HG02943 (cell line): ENCODE data around the gene DAPK1.
"Not testable (repeated sequence)": the region's sequence is repeated elsewhere in the genome, so short reads cannot be mapped to it uniquely, and the experiment has no call there.

Source experiments
- ATAC-seq: cut with Tn5 transposase; IDR thresholded peaks from one replicate; pipeline ENCODE4 v1.9.1; 2021; ENCODE audit warnings: mild to moderate bottlenecking, low read depth, moderate library complexity; ENCODE audit not compliant: unreplicated experiment

DAPK1 gene

DNA sequence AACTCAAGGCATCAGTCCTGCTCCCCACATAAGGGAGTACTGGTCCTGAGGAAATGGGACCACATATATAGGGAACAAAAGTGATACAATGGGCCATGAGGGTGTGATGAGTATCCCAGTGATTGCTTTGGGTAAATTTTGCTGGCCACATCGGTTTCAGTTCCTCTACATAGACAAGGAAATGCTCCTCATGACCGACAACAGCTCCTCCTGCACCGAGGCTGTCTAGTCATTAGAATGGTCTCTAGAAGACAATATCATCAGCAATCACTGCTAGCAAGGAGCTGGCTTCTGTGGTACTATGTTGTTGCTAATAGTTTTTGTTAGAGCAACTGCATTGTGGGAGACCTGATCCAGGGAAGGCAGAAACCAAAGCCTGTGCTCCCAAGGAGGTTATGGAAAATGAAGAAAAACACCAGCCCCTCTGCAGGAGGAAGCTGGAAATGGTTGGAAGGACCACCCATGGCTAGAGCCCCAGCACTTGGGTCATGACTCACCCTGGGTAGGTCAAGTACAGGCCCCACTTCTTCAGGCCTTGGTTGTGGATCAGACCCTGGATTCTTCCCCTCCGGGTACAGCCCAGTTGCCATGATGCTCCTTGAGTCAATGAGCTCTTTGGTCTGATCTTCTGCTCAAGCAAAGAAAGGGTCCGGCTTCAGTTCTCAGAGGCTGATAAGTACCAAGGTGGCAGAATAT, 224.9 kb downstream of the DAPK1 start:
- no peak for ATAC-seq

DNA sequence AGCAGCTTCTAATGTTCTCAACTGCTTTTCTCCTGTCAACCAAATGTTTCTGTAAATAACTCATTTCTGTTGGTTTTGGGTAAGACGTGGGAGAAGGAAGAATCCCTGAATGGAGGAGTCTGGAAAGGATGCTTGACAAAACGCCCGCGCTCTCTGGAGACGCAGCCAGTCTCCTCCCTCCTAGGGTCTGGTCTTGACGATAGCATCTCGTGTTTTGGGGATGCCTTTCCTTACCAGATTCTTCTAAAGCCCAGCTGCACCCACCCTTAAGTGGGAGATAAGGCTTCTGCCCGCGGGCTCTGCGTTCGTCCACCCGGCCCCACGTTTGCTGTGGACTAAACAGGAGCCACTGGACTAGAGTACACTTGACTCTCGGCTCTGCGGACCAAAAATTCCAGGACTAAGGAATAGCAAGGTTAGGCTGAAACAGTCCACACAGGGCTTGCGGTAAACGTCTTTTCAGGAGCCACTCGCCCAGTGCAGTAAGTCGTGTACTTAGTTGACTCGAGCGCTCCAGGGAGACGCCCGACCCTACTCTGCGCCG, 227.8 kb downstream of the DAPK1 start:
- ATAC-seq = no peak

DNA sequence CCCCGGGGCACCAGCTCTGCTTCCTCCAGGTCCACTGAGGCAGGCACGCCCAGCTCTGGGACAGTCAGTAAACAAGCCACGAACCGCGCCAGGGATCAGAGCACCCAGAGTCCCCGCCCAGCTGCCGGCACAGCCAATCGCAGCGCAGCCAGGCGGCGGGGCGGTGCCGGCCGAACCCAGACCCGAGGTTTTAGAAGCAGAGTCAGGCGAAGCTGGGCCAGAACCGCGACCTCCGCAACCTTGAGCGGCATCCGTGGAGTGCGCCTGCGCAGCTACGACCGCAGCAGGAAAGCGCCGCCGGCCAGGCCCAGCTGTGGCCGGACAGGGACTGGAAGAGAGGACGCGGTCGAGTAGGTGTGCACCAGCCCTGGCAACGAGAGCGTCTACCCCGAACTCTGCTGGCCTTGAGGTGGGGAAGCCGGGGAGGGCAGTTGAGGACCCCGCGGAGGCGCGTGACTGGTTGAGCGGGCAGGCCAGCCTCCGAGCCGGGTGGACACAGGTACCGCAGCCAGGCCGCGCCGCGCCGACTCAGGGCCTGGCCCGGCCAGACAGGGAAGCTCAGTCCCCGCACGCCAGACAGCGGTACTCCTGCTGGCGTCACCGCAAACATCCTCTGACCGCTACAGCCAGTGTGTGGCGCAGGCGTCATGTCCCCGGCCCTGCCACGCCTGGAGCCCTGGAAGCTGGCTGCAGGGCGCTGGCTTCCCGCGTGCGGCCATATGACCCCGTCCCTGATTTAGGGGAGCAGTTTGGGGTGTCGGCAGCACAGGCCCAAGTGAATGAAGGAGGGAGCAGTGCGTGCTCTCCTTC, 228.4 kb downstream of the DAPK1 start, which contains the start of gene CTSL:
Gene CTSL, plus strand, starts transcription at position 220 of the 810 bp plus-strand sequence. CDS start 1,485 bp downstream, outside the sequence.
- ATAC-seq = no peak

DNA sequence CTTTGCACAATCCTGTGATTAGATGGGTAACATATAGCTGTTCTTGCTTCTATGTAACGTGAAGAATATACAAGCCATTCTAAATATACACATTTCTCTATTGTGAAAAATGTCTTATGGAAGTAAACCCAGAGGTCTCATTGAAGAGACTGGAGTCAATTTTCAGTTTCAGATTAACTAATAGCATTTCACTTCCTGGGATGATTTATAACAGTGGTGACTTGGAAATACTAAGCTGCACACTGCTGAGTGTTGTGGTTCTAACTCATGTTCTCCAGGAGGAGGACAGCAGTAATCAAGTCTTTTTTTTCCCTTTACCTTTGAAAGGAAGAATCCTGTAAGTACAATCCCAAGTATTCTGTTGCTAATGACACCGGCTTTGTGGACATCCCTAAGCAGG, 231.6 kb downstream of the DAPK1 start:
- no peak for ATAC-seq

DNA sequence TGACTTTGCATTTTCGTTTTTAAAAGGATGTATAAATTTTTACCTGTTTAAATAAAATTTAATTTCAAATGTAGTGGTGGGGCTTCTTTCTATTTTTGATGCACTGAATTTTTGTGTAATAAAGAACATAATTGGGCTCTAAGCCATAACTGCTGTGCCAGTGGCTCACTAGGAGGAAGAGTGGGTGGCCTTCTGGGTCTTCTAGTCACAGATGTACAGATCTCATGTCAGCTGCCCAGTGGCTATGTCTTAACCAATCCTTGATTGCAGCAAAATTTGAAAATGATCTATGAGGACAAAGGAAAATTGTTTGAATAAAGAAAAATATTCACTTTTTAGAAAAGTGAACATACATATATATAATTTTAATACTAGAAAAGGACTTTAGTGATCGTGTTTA, 233.7 kb downstream of the DAPK1 start:
- no peak for ATAC-seq

DNA sequence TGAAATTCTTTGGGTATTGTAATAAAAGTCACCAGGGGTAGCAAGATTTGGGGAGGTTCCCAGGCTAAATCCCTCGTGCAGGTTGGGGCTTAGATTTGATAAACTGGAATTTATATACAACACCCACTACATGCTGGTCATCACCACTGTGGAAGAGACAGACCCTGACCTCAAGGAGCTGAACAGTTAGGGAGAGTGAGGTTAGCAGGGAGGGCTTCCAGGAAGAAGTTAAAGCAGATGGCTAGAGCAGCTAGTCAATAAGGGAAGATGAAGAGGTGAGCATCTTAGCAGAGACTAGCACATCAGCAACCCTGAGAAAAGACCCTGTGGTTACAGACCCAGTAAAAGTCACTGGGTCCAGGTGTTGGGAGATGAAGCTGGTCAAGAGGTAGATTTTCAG, 234.7 kb downstream of the DAPK1 start:
- no peak for ATAC-seq

DNA sequence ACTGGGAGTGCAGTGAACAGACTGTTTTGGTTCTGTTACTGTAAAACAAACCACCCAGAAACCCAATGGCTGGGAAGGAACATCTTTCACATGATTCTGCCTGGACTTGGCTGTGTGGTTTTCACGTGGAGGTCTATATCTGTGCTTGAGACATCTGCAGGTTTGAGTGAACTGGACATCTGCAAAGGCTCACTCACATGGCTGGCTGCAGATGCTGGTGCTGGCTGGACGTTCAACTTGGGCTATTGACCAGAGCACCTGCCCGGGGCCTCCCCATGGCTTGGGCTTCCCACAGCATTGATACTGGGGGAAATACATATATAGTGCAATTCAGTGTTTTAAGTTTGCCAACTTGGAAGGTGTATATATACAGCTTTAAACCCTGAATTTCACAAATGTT, 235.1 kb downstream of the DAPK1 start:
- ATAC-seq = no peak

DNA sequence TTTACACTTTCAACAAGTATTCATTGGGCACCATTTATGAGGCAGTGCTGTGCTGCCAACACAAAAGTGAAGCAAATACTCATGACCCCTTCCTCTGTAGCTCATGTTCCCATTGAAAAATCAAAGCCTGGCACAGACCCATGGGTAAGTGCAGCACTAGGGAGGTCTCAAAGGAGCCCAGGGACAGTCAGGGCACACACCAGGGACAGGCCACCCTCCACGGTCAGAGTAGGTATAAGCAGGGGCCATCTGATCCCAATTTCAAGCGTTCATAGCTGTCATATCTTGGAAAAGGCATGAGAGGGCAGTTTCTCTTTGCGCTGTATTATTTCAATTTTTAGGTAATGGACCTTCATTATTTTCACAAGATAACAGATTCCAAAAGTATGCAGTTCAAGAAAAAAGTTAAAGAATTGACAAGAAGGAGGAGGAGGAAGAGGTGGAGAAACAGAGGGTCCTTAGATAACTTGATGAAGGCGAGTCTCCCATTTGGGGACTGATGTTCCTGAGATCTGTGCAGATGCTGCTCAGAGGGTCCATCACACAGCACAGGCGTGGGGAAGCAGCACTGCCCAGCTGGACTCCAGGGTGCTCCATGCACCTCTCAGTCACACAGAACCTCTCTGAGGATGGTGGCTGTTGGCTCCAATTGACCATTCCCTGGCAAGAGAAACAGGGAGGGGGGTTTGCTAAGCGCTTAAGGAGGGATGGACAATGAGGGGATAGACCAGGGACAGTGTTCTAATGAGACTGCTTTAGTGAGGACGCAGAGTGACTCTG, 235.8 kb downstream of the DAPK1 start:
- no peak for ATAC-seq

DNA sequence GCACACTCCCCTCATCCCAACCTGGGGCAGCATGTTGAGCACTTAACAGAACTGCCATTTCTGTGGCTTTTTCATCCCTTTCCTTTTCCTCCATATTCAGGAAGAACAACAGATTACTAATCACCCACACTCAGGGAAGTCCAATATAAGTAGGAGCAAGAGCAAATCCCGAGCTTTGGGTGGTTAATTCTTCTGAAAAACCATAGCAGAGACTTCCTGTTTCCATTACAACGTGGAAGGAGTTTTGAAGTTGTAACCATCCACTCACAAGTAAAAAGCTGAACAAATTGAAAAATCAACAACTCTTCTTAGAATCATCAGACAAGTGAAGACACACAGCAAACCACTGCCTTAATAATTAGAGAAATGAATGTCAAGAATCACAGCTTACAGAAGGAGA, 236.4 kb downstream of the DAPK1 start:
- ATAC-seq = no peak

DNA sequence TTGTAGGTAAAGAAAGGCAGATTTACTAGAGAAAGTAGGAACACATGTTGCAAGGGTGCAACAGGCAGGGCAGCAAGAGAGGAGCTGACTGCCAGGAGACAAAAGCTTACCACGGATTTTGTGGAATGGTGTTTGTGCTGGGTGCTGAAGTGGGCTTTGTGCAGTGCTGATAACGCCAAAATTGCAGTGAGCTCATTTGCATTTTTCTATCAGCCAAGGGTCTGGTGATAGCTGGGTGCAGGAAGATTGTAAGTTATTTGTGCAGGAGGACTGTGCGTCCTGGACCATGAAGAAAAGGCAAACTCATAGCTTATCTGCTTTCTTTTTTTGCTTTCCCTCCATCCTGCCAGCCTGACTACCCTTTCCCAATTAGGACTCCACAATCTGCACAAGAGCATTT, 241.9 kb downstream of the DAPK1 start:
- ATAC-seq = no peak

DNA sequence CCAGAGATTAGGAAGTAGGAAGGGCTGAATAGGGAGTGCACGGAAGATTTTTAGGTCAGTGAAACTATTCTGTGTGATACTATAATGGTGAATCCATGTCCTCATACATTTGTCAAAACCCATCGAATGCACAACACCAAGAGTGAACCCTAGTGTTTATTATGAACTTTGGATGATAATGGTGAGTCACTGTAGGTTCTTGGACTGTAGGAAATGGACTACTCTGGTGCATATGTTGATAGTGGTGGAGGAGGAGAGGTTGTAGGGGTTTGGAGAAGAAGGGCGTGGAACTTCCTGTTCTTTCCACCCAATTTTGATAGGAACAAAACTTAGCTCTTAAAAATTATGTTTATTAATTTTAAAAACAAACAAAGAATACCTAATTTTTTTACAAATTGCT, 242.5 kb downstream of the DAPK1 start:
- no peak for ATAC-seq

DNA sequence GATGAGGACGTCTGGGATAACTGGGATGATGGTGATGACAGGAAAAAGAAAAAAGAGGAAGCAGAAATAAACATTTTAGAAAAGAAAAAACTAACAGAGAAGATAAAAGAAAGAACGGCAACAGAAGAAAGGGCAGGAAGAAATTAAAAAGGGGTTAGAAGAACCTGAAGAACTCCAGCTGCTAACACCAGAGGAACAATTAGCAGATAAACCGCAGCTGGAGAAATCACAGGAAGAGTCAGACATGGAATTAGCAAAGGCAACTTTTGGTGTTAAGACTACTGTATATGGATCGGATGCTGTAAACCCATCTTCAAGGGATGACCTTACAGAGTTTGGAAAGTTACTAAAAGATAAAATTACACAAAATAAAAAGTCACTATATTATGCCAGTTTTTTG, 243.7 kb downstream of the DAPK1 start:
- ATAC-seq = no peak

DNA sequence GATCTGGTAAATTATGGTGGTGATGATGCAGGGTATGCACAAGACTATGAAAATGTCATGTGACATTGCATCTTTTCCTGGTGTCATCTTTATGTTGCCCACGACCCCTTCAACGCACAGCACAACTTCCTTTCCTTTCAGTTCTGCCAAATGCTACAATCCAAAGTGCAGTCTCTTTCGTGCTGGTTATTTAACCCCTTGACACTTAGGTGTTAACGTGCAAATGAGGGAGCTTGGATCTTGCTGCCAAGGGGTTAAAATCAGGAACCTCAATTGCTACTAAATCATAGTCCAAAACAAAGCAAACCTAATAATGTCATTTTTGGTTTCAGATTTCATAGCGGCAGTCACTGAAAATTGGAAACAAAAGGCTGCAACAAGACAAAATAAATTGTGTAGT, 244.2 kb downstream of the DAPK1 start:
- ATAC-seq = no peak

DNA sequence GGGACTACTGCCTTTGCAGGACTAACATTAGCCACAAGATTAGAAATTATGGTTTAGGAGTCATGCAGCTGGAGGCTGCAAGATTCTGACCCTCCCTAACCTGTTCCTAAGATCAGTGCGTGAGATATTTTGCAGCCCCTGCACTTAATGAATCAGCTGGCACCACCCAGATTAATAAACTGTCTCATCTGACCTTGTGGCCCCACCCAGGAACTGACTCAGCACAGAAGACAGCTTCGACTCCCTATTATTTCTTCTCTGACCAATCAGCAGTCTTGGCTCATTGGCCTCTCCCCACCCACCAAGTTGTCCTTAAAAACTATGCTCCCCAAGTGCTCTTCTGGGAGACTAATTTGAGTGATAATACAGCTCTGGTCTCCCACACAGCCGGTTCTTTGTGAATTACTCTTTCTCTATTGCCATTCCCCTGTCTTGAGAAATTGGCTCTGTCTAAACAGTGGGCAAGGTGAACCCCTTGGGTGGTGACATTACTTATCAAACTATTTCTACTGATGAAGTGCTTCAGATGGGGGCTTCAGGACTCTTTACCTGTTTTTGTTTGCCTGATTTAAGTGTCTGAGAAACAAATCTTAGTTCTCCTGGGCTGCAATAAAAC, 245.3 kb downstream of the DAPK1 start:
- ATAC-seq = no peak

DNA sequence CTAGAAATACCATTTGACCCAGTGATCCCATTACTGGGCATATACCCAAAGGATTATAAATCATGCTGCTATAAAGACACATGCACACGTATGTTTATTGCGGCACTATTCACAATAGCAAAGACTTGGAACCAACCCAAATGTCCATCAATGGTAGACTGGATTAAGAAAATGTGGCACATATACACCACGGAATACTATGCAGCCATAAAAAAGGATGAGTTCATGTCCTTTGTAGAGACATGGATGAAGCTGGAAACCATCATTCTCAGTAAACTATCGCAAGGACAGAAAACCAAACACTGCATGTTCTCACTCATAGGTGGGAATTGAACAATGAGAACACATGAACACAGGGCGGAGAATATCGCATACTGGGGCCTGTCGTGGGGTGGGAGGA, 246.6 kb downstream of the DAPK1 start:
- not testable (repeated sequence) for ATAC-seq

DNA sequence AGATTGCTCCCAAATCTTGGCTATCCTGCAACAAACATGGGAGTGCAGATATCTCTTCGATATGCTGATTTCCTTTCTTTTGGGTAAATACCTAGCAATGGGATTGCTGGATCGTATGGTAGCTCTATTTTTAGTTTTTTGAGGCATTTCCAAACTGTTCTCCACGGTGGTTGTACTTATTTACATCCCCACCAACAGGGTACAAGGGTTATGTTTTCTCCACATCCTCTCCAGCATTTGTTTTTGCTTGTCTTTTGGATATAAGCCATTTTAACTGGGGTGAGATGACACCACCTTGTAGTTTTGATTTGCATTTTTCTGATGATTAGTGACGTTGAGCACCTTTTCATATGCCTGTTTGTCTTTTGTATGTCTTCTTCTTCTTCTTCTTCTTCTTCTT, 248.5 kb downstream of the DAPK1 start:
- ATAC-seq = no peak

DNA sequence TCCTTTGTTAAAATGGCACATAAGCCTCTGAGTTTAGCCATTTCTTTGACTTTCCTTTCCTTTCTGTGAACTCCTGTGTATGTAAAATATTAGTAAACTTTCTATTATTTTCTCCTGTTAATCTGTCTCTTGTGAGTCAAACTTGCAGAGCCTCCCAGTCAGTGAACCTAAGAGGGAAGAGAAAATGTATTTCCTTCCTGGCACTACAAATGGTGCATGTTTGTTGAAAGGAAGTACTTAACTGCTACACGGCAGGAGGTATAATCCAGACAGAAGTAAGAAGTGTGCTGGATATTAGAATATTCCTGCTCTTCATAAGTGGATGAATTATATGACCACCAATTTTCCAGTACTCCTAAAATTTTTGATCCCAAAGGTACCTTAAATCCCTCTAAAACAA, 251.2 kb downstream of the DAPK1 start:
- ATAC-seq = no peak

DNA sequence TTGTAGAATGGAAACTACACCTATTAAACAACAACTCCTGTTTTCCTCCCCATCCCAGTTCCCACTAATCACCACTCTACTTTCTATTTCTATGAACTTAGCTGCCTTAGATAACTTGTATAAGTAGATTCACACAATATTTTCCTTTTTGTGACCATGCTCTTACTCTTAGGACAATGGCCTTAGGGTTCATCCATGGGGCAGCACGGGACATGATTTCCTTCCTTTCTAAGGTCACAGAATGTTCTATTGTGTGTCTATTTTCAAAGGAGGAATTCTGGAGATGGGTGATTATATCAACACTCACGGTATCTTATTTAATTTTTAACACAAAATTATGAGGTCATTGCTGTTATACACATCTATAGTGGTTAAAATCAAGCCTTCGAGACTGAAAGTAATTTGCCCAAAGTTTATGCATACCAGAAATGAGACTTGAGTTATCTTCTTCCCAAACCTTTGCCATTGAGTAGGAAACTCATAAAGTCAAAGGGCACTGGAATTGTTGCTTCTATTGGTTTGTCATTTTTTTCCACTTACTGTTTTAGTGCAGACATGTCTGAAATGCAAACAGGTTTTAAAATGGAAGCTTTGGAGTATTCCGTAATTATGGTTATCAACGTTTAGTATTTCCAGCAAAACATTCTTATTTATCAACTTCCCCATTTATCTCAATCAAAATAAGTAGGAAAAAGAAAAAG, 251.8 kb downstream of the DAPK1 start:
- no peak for ATAC-seq

DNA sequence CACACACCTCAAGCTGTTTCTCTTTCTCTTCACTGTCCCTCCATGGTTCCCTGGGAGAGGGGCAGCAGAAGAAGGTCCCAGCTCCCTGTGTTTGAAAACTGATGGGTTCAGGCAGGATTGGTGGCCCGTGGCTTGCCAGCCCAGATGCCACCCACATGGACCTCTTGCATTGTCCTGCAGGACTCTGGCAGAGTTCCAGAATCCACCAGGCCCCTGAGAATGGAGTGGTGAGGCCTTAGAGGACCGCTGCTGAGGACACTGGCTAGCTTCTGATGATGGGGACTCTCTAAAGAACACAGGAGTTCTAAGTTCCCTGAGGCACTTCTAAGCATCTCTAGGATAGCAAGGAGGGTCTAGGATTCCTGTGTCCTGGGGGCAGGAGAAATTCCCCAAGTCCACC, 253.1 kb downstream of the DAPK1 start:
- no peak for ATAC-seq

DNA sequence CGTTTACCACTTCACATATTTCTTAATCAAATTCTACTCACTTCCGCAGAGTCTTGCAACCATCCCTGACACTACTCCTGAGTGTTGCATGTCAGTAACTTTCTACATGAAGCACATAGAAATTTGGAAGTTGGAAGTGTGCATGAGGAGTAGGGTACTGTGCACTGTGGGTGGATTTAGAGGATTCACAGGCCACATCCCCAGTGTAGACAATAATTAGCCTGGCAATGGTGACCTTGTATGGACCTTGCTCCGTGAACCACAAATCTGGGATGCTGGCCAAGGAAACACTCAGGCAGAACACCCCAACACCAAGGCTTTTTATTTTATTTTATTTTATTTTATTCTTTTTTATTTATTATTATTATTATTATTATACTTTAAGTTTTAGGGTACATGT, 253.8 kb downstream of the DAPK1 start:
- no peak for ATAC-seq
